HEK293T (cell line): ENCODE results near the gene KIF5A.

Source experiments
- LEF1 ChIP-seq: fragments of 450-650 bp; IDR thresholded peaks from 2 replicates; pipeline ENCODE4 v1.6.1; 2017; ENCODE audit warnings: mild to moderate bottlenecking, borderline replicate concordance
- NFRKB ChIP-seq: fragments of 450-650 bp; IDR thresholded peaks from 2 replicates; pipeline ENCODE4 v1.6.1; 2016; ENCODE audit warnings: mild to moderate bottlenecking, moderate library complexity
- TF ChIP-seq, protein P1 (sequence below): fragments of 450-650 bp; IDR thresholded peaks from 2 replicates; pipeline ENCODE4 v1.6.1; 2016

DNA sequence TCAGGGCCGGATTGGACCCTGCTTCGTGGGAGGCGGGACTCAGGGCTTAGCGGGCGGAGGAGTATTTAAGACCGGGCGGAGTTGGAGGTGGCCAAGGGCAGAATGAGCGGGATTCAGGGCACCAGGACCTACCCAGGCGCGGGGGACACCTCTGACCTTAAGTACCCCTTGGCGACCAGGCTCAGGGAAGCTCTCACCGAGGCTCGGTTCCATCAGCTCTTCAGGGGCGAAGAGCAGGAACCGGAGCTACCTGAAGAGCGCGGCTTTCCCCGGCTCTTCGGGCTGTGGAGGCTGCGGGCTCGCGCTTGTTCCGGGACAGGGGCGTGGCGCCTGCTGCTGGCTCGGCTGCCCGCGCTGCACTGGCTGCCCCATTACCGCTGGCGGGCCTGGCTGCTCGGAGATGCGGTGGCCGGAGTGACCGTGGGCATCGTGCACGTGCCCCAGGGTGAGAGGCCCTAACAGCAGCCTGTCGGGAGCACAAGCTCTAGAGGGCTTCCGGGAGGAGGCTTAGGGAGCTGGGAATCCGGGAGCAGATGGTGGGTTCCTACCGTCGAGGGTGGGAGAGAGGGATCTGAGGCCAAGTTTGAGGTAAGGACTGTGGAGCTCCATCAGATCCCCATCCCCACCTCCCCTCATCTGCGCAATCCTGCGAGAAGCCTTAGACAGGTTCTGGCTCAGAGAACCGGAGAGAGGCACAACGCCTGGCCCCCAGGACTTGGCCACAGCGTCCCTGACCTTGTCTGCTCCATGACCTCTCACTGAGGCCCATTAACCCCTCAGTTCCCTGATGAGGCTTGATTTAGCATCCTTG is 69.8 kb downstream of the KIF5A start:
- TF ChIP-seq NFRKB (no peak), LEF1 (no peak)
- TF ChIP-seq, protein P1, sequence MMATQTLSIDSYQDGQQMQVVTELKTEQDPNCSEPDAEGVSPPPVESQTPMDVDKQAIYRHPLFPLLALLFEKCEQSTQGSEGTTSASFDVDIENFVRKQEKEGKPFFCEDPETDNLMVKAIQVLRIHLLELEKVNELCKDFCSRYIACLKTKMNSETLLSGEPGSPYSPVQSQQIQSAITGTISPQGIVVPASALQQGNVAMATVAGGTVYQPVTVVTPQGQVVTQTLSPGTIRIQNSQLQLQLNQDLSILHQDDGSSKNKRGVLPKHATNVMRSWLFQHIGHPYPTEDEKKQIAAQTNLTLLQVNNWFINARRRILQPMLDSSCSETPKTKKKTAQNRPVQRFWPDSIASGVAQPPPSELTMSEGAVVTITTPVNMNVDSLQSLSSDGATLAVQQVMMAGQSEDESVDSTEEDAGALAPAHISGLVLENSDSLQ, result no peak
